Memory B cell (primary cell): Measurements from ENCODE around the gene MPRIP.
"Not testable (repeated sequence)": the region's sequence is repeated elsewhere in the genome, so short reads cannot be mapped to it uniquely, and the experiment has no call there.

ENCODE experiments used
- ATAC-seq: fragments of 150-1000 bp; cut with Tn5 transposase; 2 replicates; pipeline ENCODE4 v1.10.0; 2021; ENCODE audit warnings: low read depth, mild to moderate bottlenecking, moderate library complexity
- DNase-seq, 2 donors: peaks; one replicate each; pipeline ENCODE4 v3.0.0; 2022; ENCODE audit warnings: low spot score in 2 of 2
- H3K27ac Mint-ChIP-seq: one replicate; pipeline ENCODE4 v1.8.0; 2022; ENCODE audit warnings: mild to moderate bottlenecking, moderate library complexity, mixed read lengths
- H3K27me3 Mint-ChIP-seq: one replicate; pipeline ENCODE4 v1.8.0; 2022; ENCODE audit warnings: mixed read lengths
- H3K36me3 Mint-ChIP-seq: one replicate; pipeline ENCODE4 v1.8.0; 2022; ENCODE audit warnings: mild to moderate bottlenecking, mixed read lengths
- H3K4me1 Mint-ChIP-seq: one replicate; pipeline ENCODE4 v1.8.0; 2022; ENCODE audit warnings: mixed read lengths
- H3K4me3 Mint-ChIP-seq: one replicate; pipeline ENCODE4 v1.8.0; 2022; ENCODE audit warnings: mild to moderate bottlenecking, moderate library complexity, mixed read lengths
- H3K9me3 Mint-ChIP-seq: one replicate; pipeline ENCODE4 v1.8.0; 2022; ENCODE audit warnings: mixed read lengths

MPRIP gene

GRCh38 chr17:17158506-17158905, 116.2 kb downstream of the MPRIP start:
- not testable (repeated sequence) for H3K4me1 Mint-ChIP-seq, H3K27me3 Mint-ChIP-seq, H3K27ac Mint-ChIP-seq, ATAC-seq, H3K9me3 Mint-ChIP-seq, H3K4me3 Mint-ChIP-seq, DNase-seq
- peaks cover 36% of the 10 kb centered on the region for H3K36me3 Mint-ChIP-seq

GRCh38 chr17:17159571-17159970, 117.3 kb downstream of the MPRIP start:
- Mint-ChIP-seq H3K27ac (no peak overlapping the region), H3K4me1 (no peaks in the 10 kb centered on the region), H3K4me3 (no peak overlapping the region)

GRCh38 chr17:17161121-17161520, 118.9 kb downstream of the MPRIP start:
- Mint-ChIP-seq H3K36me3 (peaks cover 37% of the 10 kb centered on the region), H3K27me3 (no peaks in the 10 kb centered on the region), H3K27ac (no peak overlapping the region), H3K4me1 (no peaks in the 10 kb centered on the region), H3K4me3 (no peak overlapping the region), H3K9me3 (no peaks in the 10 kb centered on the region)
- DNase-seq (no peak), ATAC-seq (no peak)

More at GRCh38 chr17:17159571-17159970, 117.3 kb downstream of the MPRIP start:
- ATAC-seq (no peak), DNase-seq (no peak)
- no peaks in the 10 kb centered on the region for H3K9me3 Mint-ChIP-seq
- H3K36me3 Mint-ChIP-seq = peaks cover 35% of the 10 kb centered on the region
- H3K27me3 Mint-ChIP-seq = no peaks in the 10 kb centered on the region

- DNase-seq (no peak), ATAC-seq (no peak)
- peaks cover 37% of the 10 kb centered on the region for H3K36me3 Mint-ChIP-seq
- no peaks in the 10 kb centered on the region for H3K9me3 Mint-ChIP-seq
- no peaks in the 10 kb centered on the region for H3K4me1 Mint-ChIP-seq
- H3K27ac Mint-ChIP-seq = no peak overlapping the region
- H3K4me3 Mint-ChIP-seq = no peak overlapping the region
- H3K27me3 Mint-ChIP-seq = no peaks in the 10 kb centered on the region
These were observed 119.5 kb downstream of the MPRIP start for GRCh38 chr17:17161759-17162158.

GRCh38 chr17:17164156-17164555, 121.9 kb downstream of the MPRIP start:
- H3K9me3 Mint-ChIP-seq = no peaks in the 10 kb centered on the region
- no peak overlapping the region for H3K4me3 Mint-ChIP-seq
- ATAC-seq (no peak), DNase-seq (no peak)
- peaks cover 3% of the 10 kb centered on the region for H3K4me1 Mint-ChIP-seq
- peaks cover 41% of the 10 kb centered on the region for H3K36me3 Mint-ChIP-seq
- H3K27ac Mint-ChIP-seq = no peak overlapping the region
- H3K27me3 Mint-ChIP-seq = no peaks in the 10 kb centered on the region

GRCh38 chr17:17164676-17165075, 122.4 kb downstream of the MPRIP start:
- ATAC-seq (no peak), DNase-seq (no peak)
- Mint-ChIP-seq H3K27me3 (no peaks in the 10 kb centered on the region), H3K9me3 (no peaks in the 10 kb centered on the region), H3K36me3 (peaks cover 37% of the 10 kb centered on the region), H3K4me3 (no peak overlapping the region), H3K27ac (peak overlapping the region; percentile 7), H3K4me1 (peaks cover 3% of the 10 kb centered on the region)

- peaks cover 3% of the 10 kb centered on the region for H3K4me1 Mint-ChIP-seq
- no peaks in the 10 kb centered on the region for H3K27me3 Mint-ChIP-seq
- no peak overlapping the region for H3K27ac Mint-ChIP-seq
- H3K4me3 Mint-ChIP-seq = no peak overlapping the region
- no peaks in the 10 kb centered on the region for H3K9me3 Mint-ChIP-seq
- ATAC-seq (no peak), DNase-seq (no peak)
- peaks cover 36% of the 10 kb centered on the region for H3K36me3 Mint-ChIP-seq
These were observed 123.5 kb downstream of the MPRIP start for GRCh38 chr17:17165666-17166308.

- DNase-seq (no peak), ATAC-seq (no peak)
- no peaks in the 10 kb centered on the region for H3K27me3 Mint-ChIP-seq
- peaks cover 3% of the 10 kb centered on the region for H3K4me1 Mint-ChIP-seq
- H3K9me3 Mint-ChIP-seq = no peaks in the 10 kb centered on the region
- H3K36me3 Mint-ChIP-seq = peaks cover 36% of the 10 kb centered on the region
- H3K4me3 Mint-ChIP-seq = no peak overlapping the region
- no peak overlapping the region for H3K27ac Mint-ChIP-seq
These were observed 124.2 kb downstream of the MPRIP start for GRCh38 chr17:17166446-17166845.

GRCh38 chr17:17167356-17167755, 125.1 kb downstream of the MPRIP start:
- Mint-ChIP-seq H3K27ac (no peak overlapping the region), H3K4me3 (no peak overlapping the region), H3K4me1 (peaks cover 3% of the 10 kb centered on the region), H3K36me3 (peaks cover 35% of the 10 kb centered on the region), H3K9me3 (no peaks in the 10 kb centered on the region), H3K27me3 (no peaks in the 10 kb centered on the region)
- ATAC-seq (no peak), DNase-seq (no peak)

GRCh38 chr17:17167986-17168385, 125.7 kb downstream of the MPRIP start:
- Mint-ChIP-seq H3K4me3 (no peak overlapping the region), H3K27ac (peak overlapping the region; percentile 35), H3K4me1 (peaks cover 5% of the 10 kb centered on the region), H3K36me3 (peaks cover 36% of the 10 kb centered on the region), H3K27me3 (no peaks in the 10 kb centered on the region), H3K9me3 (no peaks in the 10 kb centered on the region)
- ATAC-seq (no peak), DNase-seq (no peak)

- Mint-ChIP-seq H3K4me1 (peaks cover 5% of the 10 kb centered on the region), H3K9me3 (no peaks in the 10 kb centered on the region), H3K27me3 (no peaks in the 10 kb centered on the region), H3K4me3 (no peak overlapping the region), H3K36me3 (peaks cover 32% of the 10 kb centered on the region), H3K27ac (peak overlapping the region; percentile 35)
- ATAC-seq (no peak), DNase-seq (no peak)
These were observed 126.1 kb downstream of the MPRIP start for GRCh38 chr17:17168401-17168800.

GRCh38 chr17:17169396-17169795, 127.1 kb downstream of the MPRIP start:
- ATAC-seq (no peak), DNase-seq (no peak)
- Mint-ChIP-seq H3K27ac (no peak overlapping the region), H3K4me3 (no peak overlapping the region), H3K9me3 (no peaks in the 10 kb centered on the region), H3K27me3 (no peaks in the 10 kb centered on the region), H3K4me1 (peaks cover 5% of the 10 kb centered on the region), H3K36me3 (peaks cover 27% of the 10 kb centered on the region)

- DNase-seq = no peak
- Mint-ChIP-seq H3K36me3 (peaks cover 18% of the 10 kb centered on the region), H3K4me3 (no peak overlapping the region), H3K27me3 (no peaks in the 10 kb centered on the region), H3K4me1 (peaks cover 8% of the 10 kb centered on the region), H3K27ac (no peak overlapping the region), H3K9me3 (no peaks in the 10 kb centered on the region)
- ATAC-seq = no peak
These were observed 128.2 kb downstream of the MPRIP start for GRCh38 chr17:17170346-17170985.

- ATAC-seq (no peak), DNase-seq (no peak)
- H3K4me1 Mint-ChIP-seq = peaks cover 13% of the 10 kb centered on the region
These were observed 128.9 kb downstream of the MPRIP start for GRCh38 chr17:17171186-17171585.

More at GRCh38 chr17:17171186-17171585, 128.9 kb downstream of the MPRIP start:
- H3K27ac Mint-ChIP-seq = peak overlapping the region; percentile 46
- H3K36me3 Mint-ChIP-seq = peaks cover 19% of the 10 kb centered on the region
- H3K4me3 Mint-ChIP-seq = no peak overlapping the region
- no peaks in the 10 kb centered on the region for H3K27me3 Mint-ChIP-seq
- no peaks in the 10 kb centered on the region for H3K9me3 Mint-ChIP-seq
